HG02623 (cell line): Measurements from ENCODE around the gene TMEM272.

Experiments used
- ATAC-seq: cut with Tn5 transposase; IDR thresholded peaks from one replicate; pipeline ENCODE4 v1.9.1; 2021; ENCODE audit warnings: moderate library complexity; ENCODE audit not compliant: unreplicated experiment

The TMEM272 gene, protein sequence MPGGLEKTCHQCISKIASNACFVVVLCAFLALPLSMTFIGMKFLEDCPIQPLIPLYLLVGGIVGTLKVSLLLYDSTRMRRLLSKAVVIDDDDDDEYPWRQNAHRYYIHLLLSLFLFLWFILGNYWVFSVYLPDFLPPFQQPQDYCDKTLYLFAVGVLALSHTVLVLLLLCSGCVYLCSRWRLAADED

DNA sequence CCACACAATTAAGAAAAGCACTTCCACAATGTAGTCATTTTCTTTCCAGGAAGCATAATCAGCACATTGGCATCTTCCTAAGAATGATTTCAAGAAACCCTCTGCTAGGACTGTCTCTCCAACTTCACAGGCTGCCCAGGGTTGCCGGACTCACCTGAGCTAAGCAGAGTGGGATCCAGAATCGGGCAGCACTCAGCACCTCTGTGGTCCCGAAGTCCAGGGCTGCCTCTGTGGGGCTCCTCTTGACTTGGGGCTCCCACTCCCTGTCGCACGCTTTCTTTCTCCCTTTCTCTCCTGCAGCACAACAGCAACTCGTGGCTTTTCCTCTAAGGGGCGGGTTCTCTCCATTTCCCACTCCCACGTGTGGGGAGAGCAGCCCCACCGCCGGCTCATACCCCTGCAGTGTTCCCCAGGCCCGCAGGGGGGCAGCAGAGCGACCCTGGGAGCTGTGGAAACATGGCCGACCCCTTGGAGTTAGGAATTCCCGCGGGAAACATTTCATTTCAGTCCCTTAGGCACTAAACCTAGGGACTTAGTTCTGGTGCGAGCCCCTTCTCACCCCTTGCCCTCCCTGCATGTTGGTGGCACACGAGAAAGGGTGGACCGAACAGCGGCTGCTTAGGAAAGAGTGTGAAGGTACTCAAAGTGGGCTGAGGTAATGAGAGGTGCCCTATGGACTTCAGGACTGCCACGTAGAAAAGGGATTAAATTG is at the start of gene TMEM272:
Gene TMEM272 (minus strand): TSS at position 316 of the 712 bp plus-strand sequence. CDS start 6,647 bp downstream, outside the sequence.
- ATAC-seq = no peak

DNA sequence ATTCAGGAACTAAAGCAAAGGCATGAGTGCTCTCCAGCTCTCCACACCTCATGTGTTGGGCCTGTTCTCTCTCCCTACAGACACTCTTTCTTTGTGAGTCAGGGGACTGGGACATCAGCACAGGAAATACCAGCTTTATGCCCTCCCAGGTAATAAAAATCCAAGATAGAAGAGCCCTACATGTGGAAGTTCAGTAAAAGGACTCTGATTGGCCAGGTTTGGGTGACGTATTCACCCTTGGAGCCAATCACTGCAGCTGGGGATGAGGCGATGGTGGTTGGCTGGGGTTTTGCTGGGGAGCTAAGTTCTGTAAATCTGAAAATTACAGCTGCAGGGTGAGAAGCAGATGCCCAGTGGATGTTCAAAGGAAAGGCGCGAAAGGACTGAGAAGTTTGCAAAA is 49.3 kb upstream of the TMEM272 start:
- ATAC-seq = no peak

DNA sequence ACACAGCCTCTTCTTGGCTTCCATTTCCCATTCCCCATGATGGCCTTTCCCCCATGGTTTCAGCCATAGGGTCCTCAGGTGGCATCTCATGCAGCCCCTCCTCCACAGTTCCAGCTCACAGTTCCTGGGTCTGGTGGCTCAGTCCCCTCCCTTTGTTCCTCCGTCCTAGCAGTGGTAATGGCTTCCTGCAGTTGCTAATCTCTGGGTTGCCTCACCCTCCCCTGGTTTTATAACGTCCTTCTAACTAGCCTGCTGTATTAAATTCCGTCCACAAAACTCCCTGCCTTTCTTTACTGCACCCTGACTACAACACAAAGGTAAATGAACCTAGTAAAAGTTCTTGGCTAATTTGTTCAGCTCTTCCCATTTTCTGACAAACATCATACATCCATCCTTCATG is 47.7 kb upstream of the TMEM272 start:
- ATAC-seq = no peak

DNA sequence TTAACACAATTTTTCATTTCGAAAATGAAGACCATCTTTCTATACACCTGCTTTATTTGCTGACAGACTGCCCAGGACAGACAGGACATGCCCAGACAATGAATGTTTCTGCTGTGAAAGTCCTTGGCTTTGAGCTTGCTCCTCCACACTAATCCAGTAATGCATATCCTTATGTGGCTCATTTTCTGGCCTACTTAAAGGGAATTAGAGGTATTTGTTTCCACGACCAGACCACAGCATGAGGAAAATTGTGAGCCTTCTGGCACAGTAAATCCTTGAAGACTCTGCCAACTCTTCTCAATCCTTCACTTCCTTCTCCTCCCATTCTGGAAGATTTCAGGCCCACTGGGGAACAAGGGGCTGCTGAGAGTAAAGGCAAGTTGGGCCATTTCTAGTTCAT is 42.5 kb upstream of the TMEM272 start:
- no peak for ATAC-seq

DNA sequence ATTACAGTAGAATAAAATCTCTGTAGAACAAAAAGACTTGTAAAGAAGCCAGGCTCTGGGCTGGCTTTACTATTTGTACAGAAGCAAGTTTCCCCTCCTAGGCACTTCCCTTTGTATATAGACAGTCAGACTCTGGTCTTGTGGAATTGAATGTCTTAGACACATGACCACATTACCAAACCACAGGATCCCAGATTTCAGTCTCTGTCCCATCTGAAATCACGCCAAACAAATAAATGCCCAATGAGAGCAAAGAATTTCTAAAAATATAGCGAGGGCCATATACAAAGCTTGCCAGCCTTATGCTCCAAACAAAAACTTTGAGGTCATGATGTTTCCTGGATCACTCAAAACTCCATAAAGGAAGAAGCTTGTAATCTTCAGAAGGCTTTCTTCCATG is 40.7 kb upstream of the TMEM272 start:
- ATAC-seq = no peak

DNA sequence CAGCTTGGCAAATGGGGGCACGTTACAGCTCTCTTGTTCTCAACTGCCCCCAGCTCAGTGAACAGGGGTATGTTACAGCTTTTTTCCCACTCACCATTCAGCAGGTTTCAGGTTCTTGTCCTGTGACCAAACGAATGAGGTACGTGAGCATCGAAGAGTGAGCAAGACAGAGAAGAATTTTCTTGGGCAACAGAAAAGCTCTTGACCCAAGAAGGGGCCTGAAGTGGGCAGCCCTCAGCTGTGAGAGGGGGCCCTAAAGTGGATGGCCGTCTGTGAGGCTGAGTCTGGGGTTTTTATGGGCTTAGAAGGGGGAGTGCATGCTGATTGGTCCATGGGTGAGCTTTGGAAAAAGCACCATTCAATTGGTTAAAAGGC is 38.2 kb upstream of the TMEM272 start:
- no peak for ATAC-seq

DNA sequence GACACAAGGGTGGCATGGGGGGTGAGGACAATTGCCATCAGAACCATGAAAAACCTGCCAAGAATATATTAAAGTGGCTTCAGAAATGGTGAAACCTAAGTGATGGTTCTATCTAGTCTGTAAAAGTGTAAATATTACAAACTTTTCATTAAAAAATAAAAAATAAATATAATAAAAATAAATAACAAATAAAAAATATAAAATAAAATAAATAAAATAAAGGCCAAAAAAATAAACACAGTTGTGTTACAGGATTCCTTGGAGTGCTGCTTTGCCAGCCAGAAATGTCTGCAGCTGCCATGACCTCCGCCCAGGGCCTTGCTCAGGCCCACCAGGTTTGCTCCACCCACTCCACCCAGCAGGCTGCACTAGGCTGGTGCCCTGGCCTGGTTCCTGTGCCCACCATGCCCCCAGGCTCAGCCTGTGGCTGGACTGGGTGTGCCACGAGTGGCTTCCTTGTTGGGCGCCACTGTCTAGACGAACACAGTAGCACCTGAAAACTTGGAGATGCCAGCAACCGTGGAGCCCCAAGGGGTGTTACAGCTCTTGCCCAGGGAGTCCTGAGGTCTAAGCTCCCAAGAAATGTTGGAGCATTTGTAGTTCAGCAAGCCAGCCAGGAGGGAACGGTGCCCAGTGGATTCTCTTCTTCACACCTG is 37.7 kb upstream of the TMEM272 start:
- ATAC-seq = no peak

DNA sequence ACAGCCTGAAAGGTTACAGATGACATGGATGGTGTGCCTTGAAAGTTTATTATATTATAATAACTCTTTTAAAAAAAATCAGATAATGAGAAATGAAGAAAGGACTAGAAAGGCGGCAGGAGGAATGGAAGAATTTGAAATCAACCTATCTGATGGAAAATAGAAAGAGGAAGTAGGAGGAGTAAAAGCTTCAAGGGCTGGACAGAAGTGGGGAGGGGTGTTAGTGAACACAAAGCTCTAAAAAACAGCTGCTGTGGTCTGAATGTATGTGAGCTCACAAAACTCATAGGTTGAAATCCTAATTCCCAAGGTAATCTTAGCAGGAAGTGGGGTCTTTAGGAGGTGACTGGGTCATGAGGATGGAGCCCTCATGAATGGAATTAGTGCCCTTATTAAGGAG is 36.3 kb upstream of the TMEM272 start:
- ATAC-seq = no peak

DNA sequence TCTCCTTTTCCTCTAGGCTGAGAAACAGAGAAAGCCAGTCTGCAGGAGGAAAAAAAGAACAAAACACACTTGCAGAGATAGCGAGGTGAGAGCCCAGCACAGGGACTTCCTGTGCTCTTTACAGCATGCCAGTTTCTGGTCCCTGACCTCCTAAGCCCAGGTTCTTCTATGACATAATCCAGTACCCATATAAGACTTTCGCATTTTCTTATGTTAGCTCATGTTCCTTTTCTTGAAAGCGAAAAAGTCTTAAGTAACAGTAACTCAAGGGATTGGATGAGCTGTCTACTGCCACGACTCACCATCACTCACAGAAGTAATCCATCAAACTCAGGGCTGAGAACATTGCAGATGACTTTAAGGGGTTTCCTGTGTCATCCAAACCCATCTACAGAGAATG is 34.2 kb upstream of the TMEM272 start:
- ATAC-seq = no peak

DNA sequence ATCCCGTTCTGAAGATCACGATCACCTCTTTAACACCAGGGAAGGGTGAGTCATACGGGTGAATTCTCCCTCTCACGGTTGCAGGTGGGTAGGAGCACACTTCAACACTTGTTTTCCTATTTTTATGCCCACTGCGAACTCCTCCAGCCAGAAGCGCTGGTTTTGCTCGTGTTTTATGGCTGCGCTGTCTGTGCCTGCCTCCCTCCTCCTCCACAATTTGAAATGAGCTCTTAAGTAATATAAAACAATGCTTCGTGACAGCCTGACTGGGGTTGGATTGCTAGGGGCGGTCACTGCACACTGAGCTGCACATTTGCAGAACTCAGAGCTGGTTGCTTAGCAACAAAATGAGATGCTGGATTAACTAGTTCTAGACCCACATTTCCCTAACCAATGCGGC is 29.7 kb upstream of the TMEM272 start:
- ATAC-seq = no peak

DNA sequence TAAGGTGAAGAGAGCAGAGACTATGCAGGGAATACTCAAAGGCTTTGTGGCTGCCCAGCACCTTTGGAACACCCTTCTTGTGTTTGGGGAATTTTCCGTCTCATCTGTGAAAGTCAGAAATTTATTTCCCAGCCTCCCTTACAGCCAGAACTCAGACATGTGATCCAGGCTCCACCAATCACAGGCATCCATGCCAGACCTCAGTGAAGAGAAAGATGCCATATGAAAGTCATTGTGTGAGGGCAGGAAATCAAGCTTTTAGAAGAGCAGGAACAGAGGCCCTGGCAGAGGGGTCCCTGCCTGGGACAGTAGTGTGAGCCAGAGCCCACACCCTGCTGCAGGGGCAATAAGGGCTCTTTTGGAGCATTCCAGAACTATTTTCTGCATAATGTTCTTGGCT is 28.9 kb upstream of the TMEM272 start:
- no peak for ATAC-seq

DNA sequence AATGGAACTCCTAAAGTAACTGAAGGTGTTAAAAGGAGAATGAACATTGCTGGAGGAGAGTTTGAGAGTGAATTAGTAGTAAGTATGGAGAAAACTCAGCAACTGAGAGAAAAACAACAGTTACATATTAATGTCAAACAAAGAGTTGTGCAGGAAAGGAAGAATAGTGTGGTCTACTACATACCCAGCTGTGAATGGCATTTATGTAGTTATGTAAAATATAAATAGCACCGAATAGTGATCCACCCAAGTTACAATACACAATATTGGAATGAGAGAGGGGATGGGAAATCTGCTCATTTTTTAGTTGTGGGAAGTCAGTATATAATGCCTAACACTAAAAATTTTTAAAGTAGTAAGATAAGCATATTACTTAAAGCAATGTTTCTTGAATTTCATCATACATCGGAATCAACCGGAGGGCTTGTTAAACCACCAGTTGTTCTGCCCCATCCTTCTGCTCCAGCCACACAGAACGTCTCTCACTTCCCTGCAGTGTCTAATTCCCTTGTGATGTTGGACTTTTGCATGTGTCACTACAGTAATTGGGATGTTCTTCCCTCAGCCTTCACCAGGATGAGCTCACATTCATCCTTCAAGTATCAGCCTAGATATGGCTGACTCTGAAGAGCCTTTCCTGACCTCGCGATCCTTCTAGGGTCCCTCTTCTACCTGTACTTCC is 28.3 kb upstream of the TMEM272 start:
- ATAC-seq = no peak

DNA sequence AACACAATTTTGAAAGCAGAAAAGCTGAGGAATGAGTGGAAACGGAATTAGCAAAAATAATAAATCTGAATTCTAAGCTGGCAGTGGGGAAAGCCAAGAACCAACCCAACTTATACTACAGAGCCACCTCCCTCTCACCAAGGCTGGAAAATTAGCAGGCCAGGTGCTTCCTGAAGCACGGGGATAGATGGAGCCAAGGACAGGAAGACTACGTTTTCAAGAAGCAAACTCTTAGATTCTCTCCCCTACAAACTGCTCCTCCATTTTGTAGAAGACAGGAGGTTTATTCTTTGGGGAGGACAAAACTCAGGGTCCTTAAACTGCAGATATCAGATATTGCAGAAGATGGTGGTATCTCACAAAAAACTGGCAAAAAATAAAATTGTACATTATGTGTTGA is 25.6 kb upstream of the TMEM272 start:
- no peak for ATAC-seq

DNA sequence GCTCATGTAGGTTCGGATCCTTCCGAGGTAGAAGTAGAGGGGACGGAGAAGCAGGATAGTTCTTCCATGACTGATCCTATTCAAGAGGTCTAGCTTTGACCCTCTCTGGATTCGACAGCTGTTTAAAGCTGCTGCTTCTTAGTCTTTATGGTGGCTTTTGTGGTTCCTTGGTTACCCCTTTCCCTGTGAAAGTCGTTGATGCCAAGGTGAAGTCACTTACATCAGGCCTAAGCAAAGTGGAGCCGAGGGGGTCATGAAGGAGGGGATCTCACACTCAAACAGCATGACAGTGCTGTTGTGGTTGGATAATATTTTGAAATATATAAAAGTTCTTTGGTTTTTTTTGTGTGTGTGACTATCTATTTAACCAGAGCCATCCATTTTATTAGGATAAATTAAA is 24.9 kb upstream of the TMEM272 start:
- no peak for ATAC-seq

DNA sequence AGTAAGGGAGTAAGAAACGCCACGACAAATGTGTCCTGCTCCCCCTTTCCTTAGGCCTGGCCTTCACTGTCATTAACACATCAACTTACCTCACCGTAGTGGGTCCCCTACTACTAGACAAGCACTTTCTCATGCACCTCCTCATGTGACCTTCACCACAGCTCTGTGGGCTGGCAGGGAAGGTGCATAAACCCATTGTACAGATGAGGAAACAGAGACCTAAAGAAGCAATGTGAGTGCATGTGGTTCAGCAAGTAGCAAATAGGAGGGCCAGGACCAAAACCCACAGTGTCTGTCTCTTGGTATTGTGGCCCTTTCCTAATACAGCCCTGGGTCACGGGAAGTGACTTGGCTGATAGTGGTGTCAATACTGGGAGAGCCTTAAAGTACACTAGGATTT is 22.1 kb upstream of the TMEM272 start:
- ATAC-seq = no peak

DNA sequence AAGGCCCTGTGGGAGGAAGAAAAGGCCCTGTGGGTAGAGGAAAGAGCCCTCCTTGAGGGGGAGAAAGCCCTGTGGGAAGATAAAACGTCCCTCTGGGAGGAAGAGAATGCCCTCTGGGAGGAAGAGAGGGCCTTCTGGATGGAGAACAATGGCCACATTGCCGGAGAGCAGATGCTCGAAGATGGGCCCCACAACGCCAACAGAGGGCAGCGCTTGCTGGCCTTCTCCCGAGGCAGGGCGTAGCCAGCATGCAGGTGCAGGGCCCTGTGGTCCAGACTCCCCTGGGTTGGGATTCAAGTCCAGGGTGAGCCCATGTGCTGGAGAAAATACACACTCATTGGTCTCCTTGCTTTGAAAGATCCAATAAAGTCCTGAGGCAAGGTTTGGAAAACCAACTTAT is 20.9 kb upstream of the TMEM272 start:
- no peak for ATAC-seq

DNA sequence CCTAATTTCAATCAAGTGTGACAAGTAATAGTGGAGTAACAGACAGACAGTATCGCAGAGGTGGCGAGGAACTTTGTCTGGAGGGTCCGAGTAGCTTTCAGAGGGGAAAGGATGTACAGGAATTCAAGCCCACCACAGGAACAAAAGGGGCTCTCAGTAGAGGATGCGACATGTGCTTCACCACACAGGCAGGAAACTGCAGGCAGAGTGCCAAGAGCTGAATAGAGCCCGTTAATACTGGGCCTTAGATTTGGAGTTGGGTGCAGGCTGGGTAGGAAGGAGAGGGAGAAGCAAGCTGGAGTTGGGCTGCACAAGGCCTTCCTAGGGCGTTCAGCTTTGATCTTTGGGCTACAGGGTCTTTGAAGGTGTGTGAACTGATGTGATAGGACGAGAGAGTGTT is 18.0 kb upstream of the TMEM272 start:
- no peak for ATAC-seq

DNA sequence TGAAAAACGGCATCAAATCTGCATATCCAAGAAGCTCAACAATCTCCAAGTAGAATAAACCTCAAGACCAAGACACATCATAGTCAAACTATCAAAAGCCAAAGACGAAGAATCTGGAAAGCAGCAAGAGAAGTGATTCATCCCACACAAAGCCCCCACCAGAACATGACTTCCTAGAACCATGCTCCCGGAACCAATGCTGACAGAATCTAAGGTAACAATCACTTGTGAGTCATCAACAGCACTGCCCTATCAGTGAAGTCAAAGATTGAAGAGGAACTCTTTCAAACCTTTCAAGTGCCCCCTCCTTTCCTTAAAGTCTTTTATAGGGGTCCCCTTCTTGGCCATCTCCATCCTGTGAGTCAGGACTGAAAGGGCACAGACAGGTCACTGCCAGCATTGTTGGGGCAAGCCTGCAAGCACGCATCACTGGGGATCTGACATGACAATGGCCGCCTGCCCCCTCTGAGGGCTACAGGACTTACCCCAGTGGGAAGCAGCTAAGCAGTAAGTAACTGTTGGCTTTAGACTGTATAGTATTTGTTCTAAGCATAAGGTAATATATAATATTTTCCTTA is 16.8 kb upstream of the TMEM272 start, which contains the start of gene CCDC70:
Gene CCDC70 (plus strand): TSS at position 247 of the 578 bp plus-strand sequence. CDS start 3,443 bp downstream, outside the sequence.
- no peak for ATAC-seq

DNA sequence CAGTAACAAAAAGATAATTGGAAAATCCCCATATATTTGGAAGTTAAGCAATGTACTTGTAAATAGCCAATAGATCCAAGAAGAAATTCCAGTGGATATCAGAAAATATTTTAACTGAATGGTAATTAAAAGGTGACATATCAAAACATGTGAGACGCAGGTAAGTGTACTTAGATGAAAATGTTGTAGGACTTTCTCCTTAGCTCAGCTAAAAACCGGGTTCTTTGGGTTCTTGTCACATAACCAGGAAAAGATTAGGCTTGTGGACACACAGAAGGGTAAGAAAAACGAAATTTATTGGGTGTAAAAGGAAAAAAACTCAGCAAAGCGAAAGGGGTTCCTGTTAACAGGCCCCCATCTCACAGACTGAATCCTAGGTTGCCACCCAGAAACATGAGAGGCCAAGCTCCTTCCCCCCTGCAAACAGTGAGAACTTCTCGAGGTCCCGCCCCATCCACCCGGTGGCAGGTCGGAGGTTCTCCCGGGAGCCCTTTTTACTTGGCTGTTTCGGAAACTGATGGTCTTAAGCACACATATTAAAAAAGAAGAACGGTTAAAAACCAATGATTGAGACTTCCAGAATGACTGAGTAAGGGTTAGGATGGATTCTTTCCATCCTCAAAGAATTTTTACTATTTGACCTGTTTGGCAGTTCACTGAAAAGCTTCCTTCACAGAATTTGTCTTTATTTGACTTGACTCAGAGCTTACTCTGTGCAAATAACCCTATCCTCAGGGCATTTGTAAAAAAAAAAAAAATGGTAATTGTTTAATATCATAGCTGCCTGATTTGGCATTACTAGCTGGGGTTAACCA is 13.7 kb upstream of the TMEM272 start:
- ATAC-seq = no peak

DNA sequence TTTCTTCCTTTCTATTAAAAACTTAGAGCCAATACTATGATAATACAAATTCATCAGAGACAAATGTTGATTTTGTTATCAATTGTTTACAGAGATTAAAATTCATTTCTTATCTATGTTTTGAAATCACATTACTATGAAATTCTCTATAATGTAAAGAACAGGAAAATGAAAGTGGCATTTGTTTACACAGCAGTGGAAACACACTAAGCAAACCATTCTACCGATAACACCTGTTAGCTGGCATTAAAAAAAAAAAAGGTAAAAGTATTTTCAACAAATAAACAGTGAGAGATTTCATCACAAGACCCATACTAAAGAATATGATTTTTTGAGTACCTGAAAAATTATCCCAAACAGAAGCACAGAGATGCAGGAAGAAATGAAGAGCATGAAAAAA is 12.0 kb upstream of the TMEM272 start:
- ATAC-seq = no peak
